ENCODE results near the gene KLHDC4. TPM values are rescaled to one million over a fixed set of nuclear protein-coding genes. Genes with fewer than 3 reads are reported as not detected.
A peak's percentile ranks its signal among the peaks of the same experiment; 100 is the strongest.
"Not testable (repeated sequence)": the region's sequence is repeated elsewhere in the genome, so short reads cannot be mapped to it uniquely, and the experiment has no call there.

KLHDC4 gene
- total RNA-seq, 1 donor from 2014 or later: 29.0 TPM

DNA sequence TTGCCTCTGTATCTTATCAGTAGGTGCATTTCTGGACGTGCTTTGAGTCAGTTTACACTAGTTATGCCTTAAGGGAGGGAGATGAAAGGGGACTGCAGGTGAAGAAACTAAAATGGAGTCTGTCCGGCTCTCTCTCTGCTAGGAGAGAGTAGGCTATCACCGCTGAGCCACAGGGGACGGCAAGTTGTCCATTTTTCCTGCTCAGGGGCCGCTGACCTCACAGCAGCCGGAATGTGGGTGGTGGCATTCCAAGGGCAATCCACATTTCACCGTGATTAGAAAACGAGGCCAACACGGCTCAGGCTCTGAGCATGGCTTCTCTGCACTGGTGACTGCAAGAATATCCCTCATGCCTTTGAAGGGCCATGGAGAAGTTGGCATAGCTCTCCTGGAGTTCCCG lies 19.0 kb upstream of the KLHDC4 start:
- H3K4me3 ChIP-seq (ENCODE audit: low read depth, low read length): no peak overlapping the region
- no peak for TF ChIP-seq CTCF (conservative IDR thresholded peaks at IDR 0.05; ENCODE audit: low read depth, low read length)
- DNase-seq (ENCODE audit: low read depth): no peak

- no peak for TF ChIP-seq CTCF (conservative IDR thresholded peaks at IDR 0.05; ENCODE audit: low read depth, low read length)
- DNase-seq (ENCODE audit: low read depth): no peak
- no peak overlapping the region for H3K4me3 ChIP-seq (ENCODE audit: low read depth, low read length)
These were observed 16.2 kb upstream of the KLHDC4 start for GRCh38 chr16:87782033-87782432.

DNA sequence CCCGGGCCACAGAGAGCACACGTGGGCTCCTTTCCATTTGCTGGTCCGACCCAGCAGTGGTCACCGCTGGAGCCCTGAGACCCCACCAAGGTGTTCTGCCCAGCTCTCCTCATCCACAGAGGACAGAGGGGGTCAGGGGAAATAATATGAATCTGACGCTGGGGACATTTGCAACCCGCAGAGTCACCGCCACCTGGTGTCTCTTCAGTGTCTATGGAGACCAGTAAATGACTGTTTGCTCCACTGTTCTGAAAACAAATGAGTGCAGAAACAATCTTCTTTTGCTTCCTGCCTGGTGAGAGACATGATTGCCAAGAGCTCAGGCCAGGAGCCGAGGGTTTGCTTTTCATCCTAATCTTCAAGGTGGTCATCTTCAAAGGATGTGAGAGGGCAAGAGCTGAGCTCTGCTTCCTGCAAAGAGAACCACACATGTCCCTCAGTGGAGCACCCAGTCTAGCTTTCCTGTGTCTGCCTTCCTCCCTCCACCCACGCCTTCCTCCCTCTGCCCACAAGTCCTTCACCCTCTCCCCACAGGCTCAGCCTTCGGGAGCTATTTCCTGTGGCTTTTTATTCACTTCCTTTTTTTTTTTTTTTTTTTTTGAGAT lies 14.7 kb upstream of the KLHDC4 start:
- no peak for TF ChIP-seq CTCF (conservative IDR thresholded peaks at IDR 0.05; ENCODE audit: low read depth, low read length)
- no peak for DNase-seq (ENCODE audit: low read depth)

GRCh38 chr16:87778830-87779579 lies 13.2 kb upstream of the KLHDC4 start:
- H3K4me3 ChIP-seq (ENCODE audit: low read depth, low read length): no peak overlapping the region
- TF ChIP-seq CTCF (conservative IDR thresholded peaks at IDR 0.05; ENCODE audit: low read depth, low read length): peak; percentile 69
- DNase-seq (ENCODE audit: low read depth): no peak

More for the DNA sequence above, 14.7 kb upstream of the KLHDC4 start:
- no peak overlapping the region for H3K4me3 ChIP-seq (ENCODE audit: low read depth, low read length)

GRCh38 chr16:87778476-87778829 lies 12.7 kb upstream of the KLHDC4 start:
- TF ChIP-seq CTCF (conservative IDR thresholded peaks at IDR 0.05; ENCODE audit: low read depth, low read length): no peak
- H3K4me3 ChIP-seq (ENCODE audit: low read depth, low read length): no peak overlapping the region
- no peak for DNase-seq (ENCODE audit: low read depth)

GRCh38 chr16:87773836-87774235 lies 8.1 kb upstream of the KLHDC4 start:
- H3K4me3 ChIP-seq (ENCODE audit: low read depth, low read length); DNase-seq (ENCODE audit: low read depth): not testable (repeated sequence)

GRCh38 chr16:87767456-87767855 lies 1.7 kb upstream of the KLHDC4 start:
- not testable (repeated sequence) for H3K4me3 ChIP-seq (ENCODE audit: low read depth, low read length); DNase-seq (ENCODE audit: low read depth)

- DNase-seq (ENCODE audit: low read depth): no peak
- peak overlapping the region; percentile 96 for H3K4me3 ChIP-seq (ENCODE audit: low read depth, low read length)
- no peak for TF ChIP-seq CTCF (conservative IDR thresholded peaks at IDR 0.05; ENCODE audit: low read depth, low read length)
These were observed 655 bp upstream of the KLHDC4 start for GRCh38 chr16:87766485-87766797.
